Choroid plexus epithelial cell (primary cell): ENCODE measurements around the gene P2RX6.
A peak's percentile ranks its signal among the peaks of the same experiment; 100 is the strongest.
"Not testable (repeated sequence)": the region's sequence is repeated elsewhere in the genome, so short reads cannot be mapped to it uniquely, and the experiment has no call there.

Experiments used
- DNase-seq: peaks from one replicate; pipeline ENCODE4 v3.0.0-alpha.2; 2010; ENCODE audit warnings: low read depth
- H3K4me3 ChIP-seq: 2 replicates; pipeline ENCODE4 v1.5.1; 2011; ENCODE audit warnings: low read depth, mild to moderate bottlenecking, control low read depth, low read length, moderate library complexity
- CTCF ChIP-seq: conservative IDR thresholded peaks from 2 replicates; pipeline ENCODE4 v1.5.1; 2011; ENCODE audit warnings: low read depth, mild to moderate bottlenecking, control low read depth, inconsistent platforms, low read length, moderate library complexity

The P2RX6 gene

GRCh38 chr22:21068681-21069276 is 53.8 kb downstream of the P2RX6 start:
- no peak for TF ChIP-seq CTCF
- no peak for DNase-seq
- H3K4me3 ChIP-seq: no peak overlapping the region

- no peak for TF ChIP-seq CTCF
- DNase-seq: no peak
- H3K4me3 ChIP-seq: no peak overlapping the region
These were observed 54.4 kb downstream of the P2RX6 start for GRCh38 chr22:21069375-21069774.

GRCh38 chr22:21070690-21071615 is 56.0 kb downstream of the P2RX6 start:
- no peak for DNase-seq
- TF ChIP-seq CTCF: no peak
- H3K4me3 ChIP-seq: no peak overlapping the region

- DNase-seq, H3K4me3 ChIP-seq: not testable (repeated sequence)
These were observed 56.8 kb downstream of the P2RX6 start for GRCh38 chr22:21071796-21072195.

- no peak for TF ChIP-seq CTCF
- H3K4me3 ChIP-seq: no peak overlapping the region
- no peak for DNase-seq
These were observed 58.1 kb downstream of the P2RX6 start for GRCh38 chr22:21073023-21073422.

- DNase-seq: no peak
- no peak overlapping the region for H3K4me3 ChIP-seq
- TF ChIP-seq CTCF: no peak
These were observed 58.5 kb downstream of the P2RX6 start for GRCh38 chr22:21073482-21073881.

GRCh38 chr22:21074102-21074715 is 59.2 kb downstream of the P2RX6 start:
- H3K4me3 ChIP-seq: no peak overlapping the region
- no peak for TF ChIP-seq CTCF
- DNase-seq: peak; percentile 16
